ENCODE measurements around the gene PCK2.

The PCK2 gene

GRCh38 chr14:24115422-24116127 lies 21.5 kb downstream of the PCK2 start:
- Histone ChIP-seq H3K36me3 (replicated peaks) (peaks cover 33% of the 10 kb centered on the region), H3K27me3 (ENCODE audit: low read depth) (no peaks in the 10 kb centered on the region), H3K4me1 (peaks cover 10% of the 10 kb centered on the region), H3K9me3 (no peaks in the 10 kb centered on the region), H3K4me3 (peak overlapping the region; percentile 91)
- DNase-seq (ENCODE audit: low spot score in 2 of 2): no peak
- in situ Hi-C loops (cut with MboI; ENCODE audit: low sequenced_read_pairs): no loop called here

GRCh38 chr14:24116128-24116814 lies 22.2 kb downstream of the PCK2 start:
- Histone ChIP-seq H3K27me3 (ENCODE audit: low read depth) (no peaks in the 10 kb centered on the region), H3K4me1 (peaks cover 10% of the 10 kb centered on the region), H3K9me3 (no peaks in the 10 kb centered on the region), H3K36me3 (replicated peaks) (peaks cover 40% of the 10 kb centered on the region), H3K4me3 (peak overlapping the region; percentile 91; the same call in 1 of the 2 replicates)
- in situ Hi-C loops (cut with MboI; ENCODE audit: low sequenced_read_pairs): no loop called here
- DNase-seq (ENCODE audit: low spot score in 2 of 2): no peak

- DNase-seq (ENCODE audit: low spot score in 2 of 2): no peak
- Histone ChIP-seq H3K4me3 (no peak overlapping the region), H3K27me3 (ENCODE audit: low read depth) (no peaks in the 10 kb centered on the region), H3K4me1 (peaks cover 10% of the 10 kb centered on the region), H3K36me3 (replicated peaks) (peaks cover 44% of the 10 kb centered on the region), H3K9me3 (no peaks in the 10 kb centered on the region)
- in situ Hi-C loops (cut with MboI; ENCODE audit: low sequenced_read_pairs): no loop called here
These were observed 23.1 kb downstream of the PCK2 start for GRCh38 chr14:24117179-24117578.

GRCh38 chr14:24119691-24120090 lies 25.6 kb downstream of the PCK2 start:
- Histone ChIP-seq H3K9me3 (no peaks in the 10 kb centered on the region), H3K4me1 (peaks cover 10% of the 10 kb centered on the region), H3K36me3 (replicated peaks) (peaks cover 52% of the 10 kb centered on the region), H3K4me3 (no peak overlapping the region), H3K27me3 (ENCODE audit: low read depth) (no peaks in the 10 kb centered on the region)
- in situ Hi-C loops (cut with MboI; ENCODE audit: low sequenced_read_pairs): no loop called here
- DNase-seq (ENCODE audit: low spot score in 2 of 2): no peak

- Histone ChIP-seq H3K4me3 (no peak overlapping the region), H3K27me3 (ENCODE audit: low read depth) (no peaks in the 10 kb centered on the region), H3K4me1 (peaks cover 2% of the 10 kb centered on the region), H3K9me3 (no peaks in the 10 kb centered on the region), H3K36me3 (replicated peaks) (peaks cover 52% of the 10 kb centered on the region)
- in situ Hi-C loops (cut with MboI; ENCODE audit: low sequenced_read_pairs): no loop called here
- no peak for DNase-seq (ENCODE audit: low spot score in 2 of 2)
These were observed 27.1 kb downstream of the PCK2 start for GRCh38 chr14:24121210-24121609.

GRCh38 chr14:24122416-24122815 lies 28.3 kb downstream of the PCK2 start:
- Histone ChIP-seq H3K4me3 (no peak overlapping the region), H3K4me1 (no peaks in the 10 kb centered on the region), H3K27me3 (ENCODE audit: low read depth) (no peaks in the 10 kb centered on the region), H3K9me3 (no peaks in the 10 kb centered on the region), H3K36me3 (replicated peaks) (peaks cover 47% of the 10 kb centered on the region)
- in situ Hi-C loops (cut with MboI; ENCODE audit: low sequenced_read_pairs): no loop called here
- no peak for DNase-seq (ENCODE audit: low spot score in 2 of 2)

GRCh38 chr14:24122898-24123297 lies 28.8 kb downstream of the PCK2 start:
- Histone ChIP-seq H3K36me3 (replicated peaks) (peaks cover 45% of the 10 kb centered on the region), H3K27me3 (ENCODE audit: low read depth) (no peaks in the 10 kb centered on the region), H3K4me3 (no peak overlapping the region), H3K9me3 (no peaks in the 10 kb centered on the region), H3K4me1 (no peaks in the 10 kb centered on the region)
- no peak for DNase-seq (ENCODE audit: low spot score in 2 of 2)
- in situ Hi-C loops (cut with MboI; ENCODE audit: low sequenced_read_pairs): no loop called here

- no peak for DNase-seq (ENCODE audit: low spot score in 2 of 2)
- Histone ChIP-seq H3K36me3 (replicated peaks) (peaks cover 37% of the 10 kb centered on the region), H3K4me3 (no peak overlapping the region), H3K27me3 (ENCODE audit: low read depth) (no peaks in the 10 kb centered on the region), H3K9me3 (no peaks in the 10 kb centered on the region), H3K4me1 (no peaks in the 10 kb centered on the region)
- in situ Hi-C loops (cut with MboI; ENCODE audit: low sequenced_read_pairs): no loop called here
These were observed 29.6 kb downstream of the PCK2 start for GRCh38 chr14:24123424-24124417.

- Histone ChIP-seq H3K27me3 (ENCODE audit: low read depth) (no peaks in the 10 kb centered on the region), H3K9me3 (no peaks in the 10 kb centered on the region), H3K4me3 (no peak overlapping the region), H3K4me1 (no peaks in the 10 kb centered on the region), H3K36me3 (replicated peaks) (peaks cover 8% of the 10 kb centered on the region)
- DNase-seq (ENCODE audit: low spot score in 2 of 2): no peak
- in situ Hi-C loops (cut with MboI; ENCODE audit: low sequenced_read_pairs): no loop called here
These were observed 32.8 kb downstream of the PCK2 start for GRCh38 chr14:24126939-24127338.

- Histone ChIP-seq H3K27me3 (ENCODE audit: low read depth) (no peaks in the 10 kb centered on the region), H3K4me1 (no peaks in the 10 kb centered on the region), H3K9me3 (no peaks in the 10 kb centered on the region), H3K36me3 (replicated peaks) (peaks cover 6% of the 10 kb centered on the region), H3K4me3 (no peak overlapping the region)
- in situ Hi-C loops (cut with MboI; ENCODE audit: low sequenced_read_pairs): no loop called here
- no peak for DNase-seq (ENCODE audit: low spot score in 2 of 2)
These were observed 33.6 kb downstream of the PCK2 start for GRCh38 chr14:24127673-24128072.

GRCh38 chr14:24129410-24129998 lies 35.4 kb downstream of the PCK2 start:
- Histone ChIP-seq H3K36me3 (replicated peaks) (no peaks in the 10 kb centered on the region), H3K27me3 (ENCODE audit: low read depth) (no peaks in the 10 kb centered on the region), H3K4me3 (no peak overlapping the region), H3K9me3 (no peaks in the 10 kb centered on the region), H3K4me1 (no peaks in the 10 kb centered on the region)
- in situ Hi-C loops (cut with MboI; ENCODE audit: low sequenced_read_pairs): no loop called here
- DNase-seq (ENCODE audit: low spot score in 2 of 2): no peak

GRCh38 chr14:24130380-24130716 lies 36.2 kb downstream of the PCK2 start, which contains the start of gene FITM1:
Gene FITM1, plus strand, starts transcription at chr14:24130659. Its CDS starts 905 bp downstream, at chr14:24131564.
- no peak for DNase-seq (ENCODE audit: low spot score in 2 of 2)
- in situ Hi-C loops (cut with MboI; ENCODE audit: low sequenced_read_pairs): no loop called here
- Histone ChIP-seq H3K36me3 (replicated peaks) (no peaks in the 10 kb centered on the region), H3K4me1 (peaks cover 2% of the 10 kb centered on the region), H3K4me3 (no peak within 1 kb of the TSS), H3K27me3 (ENCODE audit: low read depth) (no peaks in the 10 kb centered on the region), H3K9me3 (no peaks in the 10 kb centered on the region)

- H3K27me3 ChIP-seq (ENCODE audit: low read depth): no peaks in the 10 kb centered on the region
- H3K4me3 ChIP-seq: no peak overlapping the region
- H3K36me3 ChIP-seq (replicated peaks): no peaks in the 10 kb centered on the region
- peaks cover 4% of the 10 kb centered on the region for H3K4me1 ChIP-seq
- H3K9me3 ChIP-seq: no peaks in the 10 kb centered on the region
- DNase-seq (ENCODE audit: low spot score in 2 of 2): no peak
- in situ Hi-C loops (cut with MboI; ENCODE audit: low sequenced_read_pairs): no loop called here
These were observed 36.8 kb downstream of the PCK2 start for GRCh38 chr14:24130717-24131548.
